NOMO-1 treated with DMSO at 0.1 percent for 48 hours (cell line): Measurements from ENCODE around the gene SREBF1.

ENCODE experiments used
- DNase-seq: peaks from one replicate; lab custom pipeline; 2025; ENCODE audit not compliant: unreplicated experiment; lab: John Stamatoyannopoulos, UW

The SREBF1 gene

DNA sequence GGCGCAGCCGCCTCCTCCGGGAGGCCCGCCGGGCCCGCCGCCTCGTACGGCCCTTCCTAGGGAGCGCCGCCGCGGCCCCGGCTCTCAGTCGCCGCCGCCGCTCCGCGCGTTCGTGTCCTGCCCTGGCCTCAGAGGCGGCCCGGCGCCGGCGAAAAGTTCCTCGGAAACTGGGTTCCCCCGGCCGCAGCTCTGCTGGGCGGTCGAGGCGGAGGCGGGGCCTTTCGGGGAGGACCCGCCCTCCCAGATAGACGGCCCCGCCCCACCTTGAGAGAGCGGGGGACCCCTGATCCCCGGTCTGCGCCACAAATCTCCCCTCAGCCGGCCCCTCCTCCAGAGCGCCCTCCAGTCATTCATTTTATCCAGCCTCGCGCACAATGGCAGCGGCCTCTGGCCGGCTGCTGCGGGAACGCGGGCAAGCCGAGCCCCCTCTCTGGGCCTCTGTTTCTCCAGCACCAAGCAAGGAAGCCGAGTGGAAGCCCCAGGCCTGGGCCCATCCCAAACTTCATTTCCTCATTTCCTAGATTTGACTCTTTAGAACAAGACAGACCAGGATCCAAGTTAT lies at the start of gene SREBF1:
Gene SREBF1, minus strand, starts transcription at position 169 of the 562 bp plus-strand sequence. CDS start 169 bp downstream, outside the sequence.
- peak; percentile 26 for DNase-seq

DNA sequence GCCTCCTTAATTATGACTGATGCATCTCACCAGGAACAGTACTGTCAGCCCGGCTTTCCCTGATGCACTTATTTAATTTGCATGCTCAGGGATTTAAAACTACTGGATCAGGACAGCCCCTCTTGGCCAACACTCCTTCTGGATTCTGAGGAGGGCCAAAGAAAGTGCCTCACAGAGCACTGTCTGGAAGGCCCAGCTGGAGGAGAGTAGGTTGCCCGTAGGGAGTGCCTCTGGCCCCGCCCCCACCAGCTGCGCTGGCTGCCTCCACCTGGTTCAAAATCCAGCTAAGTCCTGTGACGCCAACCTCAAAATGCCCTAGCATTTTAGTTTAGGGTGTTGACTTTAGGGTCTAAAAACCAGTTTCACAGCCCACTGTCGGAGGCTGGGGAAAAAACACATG lies 49.4 kb upstream of the SREBF1 start:
- DNase-seq, result no peak

DNA sequence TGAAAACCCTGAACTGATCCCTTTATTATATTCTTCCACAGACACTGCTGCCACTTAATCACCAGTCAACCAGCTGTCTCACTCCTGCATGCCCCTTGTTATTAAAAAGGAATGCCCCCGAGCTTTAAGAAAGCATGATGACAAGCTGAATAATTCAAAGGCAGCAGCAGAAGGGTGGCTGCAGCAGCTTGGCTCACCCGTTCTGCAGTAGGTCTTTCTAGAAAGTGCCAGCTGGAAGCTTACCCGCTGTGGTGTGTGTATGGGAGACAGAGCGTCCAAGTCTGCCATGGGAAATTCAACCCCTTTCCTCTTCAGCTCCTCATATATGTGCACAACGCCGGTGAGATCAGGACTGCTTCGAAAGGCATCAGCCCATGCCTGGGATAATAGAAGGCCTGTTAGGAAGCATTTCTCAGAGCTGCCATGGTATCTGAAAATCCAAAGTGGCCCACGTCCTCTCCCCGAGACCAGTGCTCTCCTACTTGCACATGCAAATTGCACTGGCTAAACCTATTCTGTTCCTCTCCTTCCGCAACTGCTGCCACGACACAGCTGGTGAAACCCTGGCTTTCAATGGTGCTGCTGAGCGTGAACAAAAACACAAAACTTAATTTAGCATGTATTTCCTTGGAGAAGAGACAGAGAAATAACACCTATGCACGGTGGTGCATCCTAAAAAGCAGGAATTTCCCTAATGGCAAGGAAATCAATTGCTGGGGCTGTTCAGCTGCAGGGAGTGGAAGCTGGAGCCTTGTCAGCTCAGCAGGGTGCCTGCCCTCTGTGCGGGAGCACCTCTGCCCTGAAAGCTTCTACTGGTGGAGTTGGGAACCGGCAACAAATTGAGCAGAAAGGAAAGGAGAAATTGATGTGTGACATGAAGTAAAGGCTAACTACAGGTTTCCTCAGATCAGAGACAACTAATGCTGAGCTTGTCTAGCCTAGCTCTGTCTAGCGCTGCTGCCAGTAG lies 47.9 kb upstream of the SREBF1 start:
- DNase-seq, result no peak

DNA sequence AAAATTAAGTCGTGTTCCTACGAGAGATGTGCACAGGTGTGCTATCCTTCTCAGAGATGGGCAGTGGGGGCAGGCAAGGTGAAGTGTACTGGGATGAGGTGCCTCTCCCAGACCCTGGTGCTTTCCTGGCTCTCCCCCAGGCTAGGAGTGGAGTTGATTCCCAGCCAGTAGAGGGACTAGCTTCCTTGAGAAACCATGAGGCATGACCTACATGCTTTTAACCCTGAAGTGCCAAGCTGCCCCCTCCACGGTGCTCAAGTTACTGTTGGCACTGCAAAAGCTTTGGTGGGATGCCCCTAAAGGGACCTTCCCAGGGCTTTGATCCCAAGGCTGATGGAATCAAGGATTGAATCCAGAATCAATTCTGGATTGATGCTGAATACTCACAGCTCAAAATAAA lies 47.0 kb upstream of the SREBF1 start:
- DNase-seq, result no peak

GRCh38 chr17:17882082-17882581 lies 45.3 kb upstream of the SREBF1 start:
- no peak for DNase-seq

DNA sequence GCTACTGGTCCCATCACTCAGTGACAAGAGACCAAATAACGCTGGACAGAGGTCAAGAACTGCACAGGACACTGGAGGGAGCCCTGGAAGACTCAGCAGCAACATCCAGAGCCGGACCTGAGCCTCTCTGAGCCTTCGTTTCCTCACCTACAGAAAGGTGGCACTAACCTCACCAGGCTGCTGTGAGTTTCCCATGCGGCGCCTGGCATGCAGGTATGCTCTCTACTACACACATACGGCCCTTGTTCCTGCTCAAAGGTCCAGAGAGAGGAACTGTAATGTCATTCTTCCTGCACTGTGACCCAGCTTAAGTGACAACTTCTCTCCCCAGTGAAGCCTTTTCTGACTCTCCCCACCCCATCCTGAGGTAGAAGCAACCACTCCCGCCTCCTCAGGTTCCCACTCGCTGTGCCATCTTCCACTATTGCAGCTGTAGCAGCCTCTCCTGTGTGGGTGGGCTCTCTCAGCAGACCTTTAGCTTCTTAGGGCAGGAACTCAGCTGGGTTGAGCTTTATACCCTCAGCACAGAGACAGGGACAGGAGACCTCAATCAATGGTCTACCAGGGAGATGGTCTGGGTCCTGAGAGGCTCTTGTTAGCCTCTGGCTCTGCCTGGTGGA lies 43.9 kb upstream of the SREBF1 start:
- no peak for DNase-seq

- DNase-seq, result no peak
These were observed 41.0 kb upstream of the SREBF1 start for GRCh38 chr17:17877529-17878358.

DNA sequence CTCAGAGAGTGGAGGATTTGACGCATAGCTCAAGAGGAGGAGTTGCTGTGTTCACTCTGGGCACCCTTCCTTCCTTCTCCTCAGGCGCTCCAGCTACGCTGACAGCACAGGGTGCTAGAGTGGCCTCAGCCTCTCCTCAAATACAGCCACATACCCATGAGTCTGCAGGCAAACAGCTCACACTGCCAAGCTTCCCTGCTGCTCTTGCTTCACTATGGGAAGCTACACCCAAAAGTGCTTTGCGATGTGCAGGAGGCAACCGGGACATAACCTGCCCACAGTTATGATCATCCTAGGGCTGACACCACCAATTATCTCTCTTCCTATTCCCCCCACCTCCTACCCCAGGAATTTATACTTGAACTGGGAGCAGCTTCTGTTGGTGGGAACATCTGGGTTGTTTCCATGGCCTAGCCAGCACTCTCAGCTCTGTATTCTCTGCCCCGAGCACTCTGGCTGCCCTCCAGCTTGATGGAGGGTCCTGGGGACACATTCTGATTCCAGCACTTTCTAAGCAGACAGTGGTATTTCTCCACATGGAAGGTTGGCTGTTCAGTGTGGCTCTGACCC lies 40.3 kb upstream of the SREBF1 start:
- no peak for DNase-seq

- DNase-seq, result no peak
These were observed 37.7 kb upstream of the SREBF1 start for GRCh38 chr17:17874478-17874877.

- no peak for DNase-seq
These were observed 36.7 kb upstream of the SREBF1 start for GRCh38 chr17:17873450-17873991.

DNA sequence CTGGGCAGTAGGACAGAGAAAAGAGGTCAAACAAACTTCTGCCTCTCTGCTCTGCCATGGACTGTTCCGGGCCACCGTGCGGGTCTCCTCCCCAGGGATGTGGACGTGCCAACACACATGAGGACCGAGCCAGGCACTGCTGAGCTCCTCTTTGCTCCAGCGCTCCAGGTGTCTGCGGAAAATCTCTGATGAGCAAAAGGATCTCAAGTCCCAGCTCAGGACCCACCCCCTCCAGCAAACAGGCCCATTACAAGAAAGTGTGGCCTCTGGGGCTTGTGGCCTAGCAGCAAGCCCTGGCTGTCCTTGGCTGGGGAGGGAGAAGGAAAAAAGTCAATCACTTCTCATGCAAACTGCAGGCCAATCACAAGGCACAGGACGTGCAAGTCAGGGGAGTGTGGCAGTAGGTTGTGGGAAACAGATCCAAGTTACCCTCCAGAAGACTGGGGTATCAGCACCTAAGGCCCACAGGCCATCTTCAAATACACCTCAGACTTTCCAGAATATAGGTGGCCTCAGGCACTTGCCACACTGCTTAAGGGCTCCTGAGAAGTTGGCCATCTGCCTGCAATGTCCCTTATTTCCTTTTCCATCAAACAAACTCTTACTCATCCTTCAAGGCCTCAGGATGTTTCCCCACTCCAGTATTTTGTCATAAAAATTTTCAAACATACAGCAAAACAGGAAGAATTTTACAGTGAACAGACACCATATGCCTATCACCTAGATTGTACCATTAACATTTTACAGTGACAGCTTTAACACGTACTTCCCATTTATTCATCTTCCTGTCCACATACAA lies 36.0 kb upstream of the SREBF1 start:
- no peak for DNase-seq

DNA sequence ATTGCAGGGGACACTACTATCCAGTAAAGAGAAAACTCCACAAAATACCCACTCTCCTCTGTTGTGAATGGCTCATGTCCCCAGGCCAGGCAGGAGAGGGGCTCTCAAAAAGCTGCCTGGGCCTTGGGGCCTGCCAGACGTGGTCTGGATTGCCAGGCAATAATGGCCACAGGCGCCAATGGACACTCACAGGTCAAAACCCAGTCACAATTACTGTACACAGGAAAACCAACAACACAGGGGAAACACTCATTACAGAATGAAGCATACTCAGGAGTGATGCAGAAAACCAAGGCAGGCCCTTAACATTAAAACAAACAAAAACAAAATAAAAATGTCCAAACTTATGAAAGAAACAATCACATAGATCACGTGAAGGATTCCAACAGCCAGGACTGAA lies 35.1 kb upstream of the SREBF1 start:
- no peak for DNase-seq

DNA sequence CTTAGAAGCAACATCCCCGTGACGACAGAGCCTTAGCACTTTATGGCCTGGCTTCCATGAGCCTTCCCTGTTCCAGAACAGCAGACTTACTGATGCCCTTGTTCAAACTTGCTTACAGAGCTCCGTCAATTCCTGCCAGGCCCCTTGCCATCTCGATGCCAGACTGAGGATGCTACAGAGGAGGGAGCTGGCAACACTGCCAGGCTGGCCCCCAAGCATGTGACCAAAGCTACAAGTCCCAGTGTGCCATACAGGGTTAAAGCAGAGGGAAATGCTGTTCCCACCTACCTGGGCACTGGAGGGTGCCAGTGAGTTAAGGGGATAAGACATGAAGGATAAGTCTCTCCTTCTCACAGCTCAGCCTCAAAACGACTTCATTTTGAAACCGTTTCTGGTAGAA lies 33.5 kb upstream of the SREBF1 start:
- DNase-seq, result no peak

GRCh38 chr17:17868641-17869522 lies 32.1 kb upstream of the SREBF1 start:
- no peak for DNase-seq

- no peak for DNase-seq
These were observed 30.1 kb upstream of the SREBF1 start for GRCh38 chr17:17866897-17867296.

DNA sequence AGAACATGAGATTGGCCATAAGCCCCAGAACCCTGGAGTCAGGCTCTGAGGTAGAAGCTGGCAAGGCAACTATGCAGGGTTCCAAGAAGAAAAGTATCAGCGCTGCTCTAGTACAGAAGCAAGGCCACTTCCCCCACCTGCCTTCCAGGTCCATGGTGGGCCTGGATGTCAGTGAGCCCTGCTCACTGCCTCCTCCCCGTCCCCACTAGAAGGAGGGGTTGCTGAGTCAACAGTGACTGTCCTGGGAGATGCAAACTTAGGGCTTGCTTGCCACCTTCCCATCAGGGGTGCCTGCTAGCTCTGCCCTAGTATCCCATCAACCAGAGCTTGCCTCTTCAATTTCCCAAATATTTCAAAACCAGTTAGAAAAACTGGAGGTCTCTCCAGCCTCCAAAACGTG lies 29.6 kb upstream of the SREBF1 start:
- no peak for DNase-seq

DNA sequence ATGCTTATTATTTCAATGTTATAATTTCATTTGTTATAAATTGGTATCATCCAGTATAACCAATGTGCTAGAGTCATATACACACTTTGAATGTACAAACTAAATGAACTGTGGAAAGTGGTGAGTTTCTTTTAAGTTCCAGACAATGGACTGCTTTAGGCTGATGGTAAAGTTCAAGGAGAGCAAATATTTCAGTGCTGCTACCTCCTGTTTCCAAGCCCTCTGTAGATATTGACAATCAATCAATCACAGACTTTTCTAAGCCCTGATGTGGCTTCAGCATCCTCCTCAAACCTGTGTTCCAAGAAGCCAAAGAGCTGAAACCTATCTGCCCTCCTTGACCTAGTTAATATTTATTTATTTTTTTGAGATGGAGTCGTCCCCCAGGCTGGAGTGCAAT lies 28.2 kb upstream of the SREBF1 start:
- no peak for DNase-seq

- DNase-seq, result no peak
These were observed 24.0 kb upstream of the SREBF1 start for GRCh38 chr17:17860766-17861107.
